SK-N-MC (cell line): Measurements from ENCODE around the gene MTSS2.

Source experiments
- EZH2 ChIP-seq: fragments of 200-600 bp; sonication (generic); IDR thresholded peaks from one replicate; pipeline ENCODE4 v1.6.1; 2017; ENCODE audit warnings: antibody characterized with exemption
- POLR2AphosphoS5 ChIP-seq: IDR thresholded peaks from 2 replicates; pipeline ENCODE4 v1.6.1; 2012; ENCODE audit warnings: mild to moderate bottlenecking, low read depth, low read length, borderline replicate concordance

GRCh38 chr16:70661534-70661917 is 24.3 kb downstream of the MTSS2 start:
- TF ChIP-seq EZH2 (no peak), POLR2AphosphoS5 (no peak)
